Loucy (cell line): ENCODE data around the gene ASTN2.

Experiments
- H2AFZ ChIP-seq: fragments of 200-600 bp; sonication (generic); 2 replicates; pipeline ENCODE4 v1.6.0; 2016; ENCODE audit warnings: antibody characterized with exemption, mild to moderate bottlenecking, low read length, moderate library complexity
- H3F3A ChIP-seq: fragments of 200-600 bp; 2 replicates; pipeline ENCODE4 v1.6.0; 2016; ENCODE audit warnings: antibody characterized with exemption, low read depth, mild to moderate bottlenecking
- H3K27me3 ChIP-seq: fragments of 200-600 bp; sonication (generic); 2 replicates; pipeline ENCODE4 v1.6.1; 2014; ENCODE audit warnings: low read length, mild to moderate bottlenecking; ENCODE audit not compliant: insufficient read depth, poor library complexity, severe bottlenecking
- H3K36me3 ChIP-seq: fragments of 200-600 bp; sonication (generic); 2 replicates; pipeline ENCODE4 v1.6.1; 2016; ENCODE audit warnings: low read length; ENCODE audit not compliant: insufficient read depth
- H3K4me1 ChIP-seq: fragments of 200-600 bp; sonication (generic); 2 replicates; pipeline ENCODE4 v1.5.1; 2014; ENCODE audit warnings: low read length, mild to moderate bottlenecking; ENCODE audit not compliant: insufficient read depth, poor library complexity, severe bottlenecking
- H3K4me2 ChIP-seq: fragments of 200-600 bp; sonication (generic); 2 replicates; pipeline ENCODE4 v1.6.0; 2014; ENCODE audit warnings: antibody characterized with exemption, low read length, low read depth, mild to moderate bottlenecking; ENCODE audit not compliant: poor library complexity, severe bottlenecking
- H3K4me3 ChIP-seq: fragments of 200-600 bp; sonication (generic); 2 replicates; pipeline ENCODE4 v1.5.1; 2014; ENCODE audit warnings: low read length, mild to moderate bottlenecking, mixed read lengths; ENCODE audit not compliant: poor library complexity, severe bottlenecking
- H3K79me2 ChIP-seq: fragments of 200-600 bp; sonication (generic); 2 replicates; pipeline ENCODE4 v1.6.1; 2014; ENCODE audit warnings: low read length; ENCODE audit not compliant: insufficient read depth
- H3K9ac ChIP-seq: fragments of 200-600 bp; sonication (generic); 2 replicates; pipeline ENCODE4 v1.6.0; 2014; ENCODE audit warnings: mild to moderate bottlenecking, low read depth, low read length, moderate library complexity; ENCODE audit not compliant: poor library complexity, severe bottlenecking
- H3K9me2 ChIP-seq: fragments of 200-600 bp; sonication (generic); replicated peaks from 2 replicates; pipeline ENCODE4 v1.6.1; 2016; ENCODE audit warnings: low read depth, low read length, mixed read lengths
- H3K9me3 ChIP-seq: fragments of 200-600 bp; sonication (generic); 2 replicates; pipeline ENCODE4 v1.6.1; 2014; ENCODE audit warnings: mild to moderate bottlenecking, antibody characterized with exemption, low read length, low read depth; ENCODE audit not compliant: insufficient read depth
- H4K20me1 ChIP-seq: fragments of 200-600 bp; sonication (generic); 2 replicates; pipeline ENCODE4 v1.6.0; 2014; ENCODE audit warnings: antibody characterized with exemption, low read length, mild to moderate bottlenecking; ENCODE audit not compliant: insufficient read depth, poor library complexity, severe bottlenecking
- CTCF ChIP-seq: fragments of 200-600 bp; sonication (generic); conservative IDR thresholded peaks from 2 replicates; pipeline ENCODE4 v1.5.1; 2014; ENCODE audit warnings: mild to moderate bottlenecking, antibody characterized with exemption, low read length
- EZH2phosphoT487 ChIP-seq: fragments of 200-600 bp; IDR thresholded peaks from 2 replicates; pipeline ENCODE4 v1.6.1; 2018; ENCODE audit warnings: antibody characterized with exemption, mild to moderate bottlenecking, moderate library complexity, borderline replicate concordance

Gene ASTN2

DNA sequence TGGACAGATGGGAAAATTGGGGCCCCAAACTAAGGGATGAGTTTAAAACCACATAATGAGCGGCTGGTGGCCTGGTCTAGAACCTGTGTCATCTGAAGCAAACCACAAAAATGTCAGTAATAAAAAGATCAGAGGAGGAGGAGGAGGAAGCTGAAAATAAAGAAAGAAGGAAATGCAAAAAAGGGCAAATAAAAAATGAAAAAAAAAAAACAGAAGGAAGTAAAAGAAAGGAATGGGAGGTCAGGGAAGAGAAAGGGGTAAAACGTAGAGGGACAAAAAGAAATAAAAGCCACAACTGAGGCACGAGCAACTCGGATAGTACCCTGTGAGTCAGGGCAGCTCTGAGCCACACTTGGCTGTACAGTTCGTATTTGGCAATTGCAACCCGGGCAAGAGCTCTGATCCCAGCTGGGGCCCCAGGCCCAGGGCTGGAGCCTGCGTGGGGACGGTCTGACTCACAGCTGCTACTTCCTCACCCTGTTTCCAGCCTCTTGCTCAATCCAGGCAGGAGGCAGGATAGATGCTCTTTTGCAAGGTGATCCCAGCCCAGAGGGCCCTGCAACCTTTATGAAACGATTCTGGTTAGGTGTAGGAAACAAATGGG is 865.7 kb downstream of the ASTN2 start:
- H3K4me1 ChIP-seq, result peaks cover 15% of the 10 kb centered on the region

GRCh38 chr9:116547729-116548426 is 867.0 kb downstream of the ASTN2 start:
- no peak overlapping the region for H3K9ac ChIP-seq
- H3K4me2 ChIP-seq, result no peak overlapping the region
- no peaks in the 10 kb centered on the region; the same call in 1 of the 2 replicates for H3K9me3 ChIP-seq
- H2AFZ ChIP-seq, result no peak overlapping the region
- no peaks in the 10 kb centered on the region for H3K9me2 ChIP-seq
- H3K79me2 ChIP-seq, result no peaks in the 10 kb centered on the region
- no peaks in the 10 kb centered on the region for H3K36me3 ChIP-seq
- no peaks in the 10 kb centered on the region for H3F3A ChIP-seq
- TF ChIP-seq EZH2phosphoT487 (no peak), CTCF (no peak)
- H3K27me3 ChIP-seq, result no peaks in the 10 kb centered on the region
- peaks cover 15% of the 10 kb centered on the region for H3K4me1 ChIP-seq
- no peak overlapping the region for H3K4me3 ChIP-seq
- no peaks in the 10 kb centered on the region for H4K20me1 ChIP-seq

More for the DNA sequence above, 865.7 kb downstream of the ASTN2 start:
- no peaks in the 10 kb centered on the region for H3K36me3 ChIP-seq
- H3K9me3 ChIP-seq, result no peaks in the 10 kb centered on the region; the same call in 1 of the 2 replicates
- no peak overlapping the region for H3K9ac ChIP-seq
- no peaks in the 10 kb centered on the region for H4K20me1 ChIP-seq
- H3K9me2 ChIP-seq, result no peaks in the 10 kb centered on the region
- H3F3A ChIP-seq, result no peaks in the 10 kb centered on the region
- no peak for TF ChIP-seq CTCF
- TF ChIP-seq EZH2phosphoT487, result no peak
- H3K4me2 ChIP-seq, result peak overlapping the region; percentile 53
- peak overlapping the region; percentile 5 for H3K4me3 ChIP-seq
- H3K27me3 ChIP-seq, result no peaks in the 10 kb centered on the region
- no peaks in the 10 kb centered on the region for H3K79me2 ChIP-seq
- H2AFZ ChIP-seq, result no peak overlapping the region

- peaks cover 15% of the 10 kb centered on the region for H3K4me1 ChIP-seq
- no peaks in the 10 kb centered on the region; the same call in 1 of the 2 replicates for H3K9me3 ChIP-seq
- no peak overlapping the region for H2AFZ ChIP-seq
- no peaks in the 10 kb centered on the region for H3K9me2 ChIP-seq
- H3K79me2 ChIP-seq, result no peaks in the 10 kb centered on the region
- H3K4me3 ChIP-seq, result no peak overlapping the region
- no peak overlapping the region for H3K4me2 ChIP-seq
- TF ChIP-seq CTCF (no peak), EZH2phosphoT487 (no peak)
- no peaks in the 10 kb centered on the region for H3K36me3 ChIP-seq
- no peak overlapping the region for H3K9ac ChIP-seq
- no peaks in the 10 kb centered on the region for H3K27me3 ChIP-seq
- no peaks in the 10 kb centered on the region for H4K20me1 ChIP-seq
- H3F3A ChIP-seq, result no peaks in the 10 kb centered on the region
Observed at GRCh38 chr9:116546711-116547581, 867.9 kb downstream of the ASTN2 start.
